ENCODE data around the gene GNG2. TPM values are rescaled to one million over a fixed set of nuclear protein-coding genes. Genes with fewer than 3 reads are reported as not detected.

GNG2 gene
- total RNA-seq, 4 donors from 2014 or later = 7.5 to 32.8 (median 14.2) TPM

GRCh38 chr14:51847489-51847796 lies 13.0 kb upstream of the GNG2 start:
- TF ChIP-seq EP300 (IDR thresholded peaks at IDR 0.05; ENCODE audit: low read depth) (no peak), POLR2A (IDR thresholded peaks at IDR 0.05) (no peak), POLR2AphosphoS5 (IDR thresholded peaks at IDR 0.05) (no peak)
- TF ChIP-seq, protein P1, sequence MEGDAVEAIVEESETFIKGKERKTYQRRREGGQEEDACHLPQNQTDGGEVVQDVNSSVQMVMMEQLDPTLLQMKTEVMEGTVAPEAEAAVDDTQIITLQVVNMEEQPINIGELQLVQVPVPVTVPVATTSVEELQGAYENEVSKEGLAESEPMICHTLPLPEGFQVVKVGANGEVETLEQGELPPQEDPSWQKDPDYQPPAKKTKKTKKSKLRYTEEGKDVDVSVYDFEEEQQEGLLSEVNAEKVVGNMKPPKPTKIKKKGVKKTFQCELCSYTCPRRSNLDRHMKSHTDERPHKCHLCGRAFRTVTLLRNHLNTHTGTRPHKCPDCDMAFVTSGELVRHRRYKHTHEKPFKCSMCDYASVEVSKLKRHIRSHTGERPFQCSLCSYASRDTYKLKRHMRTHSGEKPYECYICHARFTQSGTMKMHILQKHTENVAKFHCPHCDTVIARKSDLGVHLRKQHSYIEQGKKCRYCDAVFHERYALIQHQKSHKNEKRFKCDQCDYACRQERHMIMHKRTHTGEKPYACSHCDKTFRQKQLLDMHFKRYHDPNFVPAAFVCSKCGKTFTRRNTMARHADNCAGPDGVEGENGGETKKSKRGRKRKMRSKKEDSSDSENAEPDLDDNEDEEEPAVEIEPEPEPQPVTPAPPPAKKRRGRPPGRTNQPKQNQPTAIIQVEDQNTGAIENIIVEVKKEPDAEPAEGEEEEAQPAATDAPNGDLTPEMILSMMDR (IDR thresholded peaks at IDR 0.05) = no peak
- DNase-seq = no peak
- Histone ChIP-seq H3K27ac (peak overlapping the region in 3 of 4 donors; percentile 31 to 74 (median 60)), H3K4me3 (no peak overlapping the region), H3K9me3 (no peaks in the 10 kb centered on the region), H3K36me3 (no peaks in the 10 kb centered on the region), H3K27me3 (no peaks in the 10 kb centered on the region), H3K4me1 (peaks cover 0 to 5% (median 0%) of the 10 kb centered on the region in 4 donors)
- in situ Hi-C loops (cut with MboI; ENCODE audit: low pct_ligation_motif_present in 1 of 4, low pct_unique_long_range_greater_than_20kb in 1 of 4, low sequenced_read_pairs in 3 of 4) = no loop called here
- intact Hi-C loops (cut with DNase I; ENCODE audit: low total_unique reads) = no loop called here
- WGBS, 2 donors (ENCODE audit: low coverage in 1 of 2) = 68 to 82% methylated on average over 2 to 4 of the region's 4 CpGs

DNA sequence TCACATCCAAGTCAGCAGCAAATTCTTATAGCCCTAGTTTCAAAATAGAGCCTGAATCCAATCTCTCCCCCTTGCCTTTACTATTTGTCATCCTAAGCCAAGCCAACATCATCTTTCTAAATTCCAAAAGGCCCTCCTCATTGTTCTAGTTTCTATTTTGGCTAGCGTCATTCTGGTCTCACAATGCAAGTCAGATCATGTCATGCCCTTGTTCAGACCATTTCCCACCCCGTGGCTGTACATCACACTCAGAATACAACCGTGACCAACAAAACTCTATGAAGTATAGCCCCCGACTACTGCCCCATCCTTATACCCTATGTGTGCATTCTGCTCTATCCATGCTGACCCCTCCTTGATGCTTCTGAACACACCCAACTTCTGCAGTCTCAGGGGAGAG lies 12.3 kb upstream of the GNG2 start:
- Histone ChIP-seq H3K4me1 (peaks cover 0 to 5% (median 0%) of the 10 kb centered on the region in 4 donors), H3K27ac (peak overlapping the region in 2 of 4 donors; percentile 31 to 60), H3K36me3 (no peaks in the 10 kb centered on the region), H3K27me3 (no peaks in the 10 kb centered on the region), H3K4me3 (no peak overlapping the region), H3K9me3 (no peaks in the 10 kb centered on the region)
- DNase-seq = no peak
- TF ChIP-seq EP300 (IDR thresholded peaks at IDR 0.05; ENCODE audit: low read depth) (no peak), POLR2AphosphoS5 (IDR thresholded peaks at IDR 0.05) (no peak), POLR2A (IDR thresholded peaks at IDR 0.05) (no peak)
- intact Hi-C loops (cut with DNase I; ENCODE audit: low total_unique reads) = no loop called here
- in situ Hi-C loops (cut with MboI; ENCODE audit: low pct_ligation_motif_present in 1 of 4, low pct_unique_long_range_greater_than_20kb in 1 of 4, low sequenced_read_pairs in 3 of 4) = no loop called here
- WGBS, 2 donors (ENCODE audit: low coverage in 1 of 2) = 64 to 85% methylated on average over 3 to 4 of the region's 4 CpGs

- H3K36me3 ChIP-seq = no peaks in the 10 kb centered on the region
- intact Hi-C loops (cut with DNase I; ENCODE audit: low total_unique reads) = no loop called here
- TF ChIP-seq, protein P1 (IDR thresholded peaks at IDR 0.05) = no peak
- TF ChIP-seq POLR2A (IDR thresholded peaks at IDR 0.05) = no peak
- no peak for TF ChIP-seq EP300 (IDR thresholded peaks at IDR 0.05; ENCODE audit: low read depth)
- TF ChIP-seq POLR2AphosphoS5 (IDR thresholded peaks at IDR 0.05) = no peak
- in situ Hi-C loops (cut with MboI; ENCODE audit: low pct_ligation_motif_present in 1 of 4, low pct_unique_long_range_greater_than_20kb in 1 of 4, low sequenced_read_pairs in 3 of 4) = no loop called here
- no peaks in the 10 kb centered on the region for H3K27me3 ChIP-seq
- H3K4me1 ChIP-seq = peaks cover 0 to 5% (median 0%) of the 10 kb centered on the region in 4 donors
- no peaks in the 10 kb centered on the region for H3K9me3 ChIP-seq
- no peak for DNase-seq
- H3K4me3 ChIP-seq = no peak overlapping the region
- H3K27ac ChIP-seq = no peak overlapping the region
- WGBS, 2 donors (ENCODE audit: low coverage in 1 of 2) = 72% methylated on average over 2 of the region's 2 CpGs; no CpG with 5 or more reads in 1 of the 2 donors
Observed at GRCh38 chr14:51849097-51849496, 11.3 kb upstream of the GNG2 start.

DNA sequence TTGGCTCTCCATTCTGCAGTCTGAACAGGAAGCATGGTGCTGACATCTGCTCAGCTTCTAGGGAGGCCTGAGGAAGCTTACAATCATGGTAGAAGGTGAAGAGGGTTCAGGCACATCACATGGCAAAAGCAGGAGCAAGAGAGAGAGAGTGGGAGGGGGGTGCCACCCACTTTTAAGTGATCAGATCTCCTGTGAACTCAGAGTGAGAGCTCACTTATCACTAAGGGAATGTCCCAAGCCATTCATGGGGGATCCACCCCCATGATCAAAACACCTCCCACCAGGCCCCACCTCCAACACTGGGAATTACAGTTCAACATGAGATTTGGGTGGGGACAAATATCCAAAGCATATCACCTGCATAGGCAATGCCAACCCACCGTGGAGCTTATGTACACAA lies 9.8 kb upstream of the GNG2 start:
- no peak for DNase-seq
- TF ChIP-seq POLR2AphosphoS5 (IDR thresholded peaks at IDR 0.05) (no peak), POLR2A (IDR thresholded peaks at IDR 0.05) (no peak), EP300 (IDR thresholded peaks at IDR 0.05; ENCODE audit: low read depth) (no peak)
- TF ChIP-seq, protein P1 (IDR thresholded peaks at IDR 0.05) = no peak
- no peak overlapping the region for H3K4me3 ChIP-seq
- H3K4me1 ChIP-seq = peaks cover 0 to 5% (median 0%) of the 10 kb centered on the region in 4 donors
- no peaks in the 10 kb centered on the region for H3K27me3 ChIP-seq
- no peaks in the 10 kb centered on the region for H3K36me3 ChIP-seq
- H3K9me3 ChIP-seq = no peaks in the 10 kb centered on the region
- in situ Hi-C loops (cut with MboI; ENCODE audit: low pct_ligation_motif_present in 1 of 4, low pct_unique_long_range_greater_than_20kb in 1 of 4, low sequenced_read_pairs in 3 of 4) (no loop called here), intact Hi-C loops (cut with DNase I; ENCODE audit: low total_unique reads) (no loop called here)
- 82% methylated on average over 1 of the region's 1 CpG; no CpG with 5 or more reads in 1 of the 2 donors for WGBS, 2 donors (ENCODE audit: low coverage in 1 of 2)
- no peak overlapping the region for H3K27ac ChIP-seq

GRCh38 chr14:51852541-51852940 lies 7.9 kb upstream of the GNG2 start:
- TF ChIP-seq POLR2A (IDR thresholded peaks at IDR 0.05) (no peak), POLR2AphosphoS5 (IDR thresholded peaks at IDR 0.05) (no peak), EP300 (IDR thresholded peaks at IDR 0.05; ENCODE audit: low read depth) (no peak)
- TF ChIP-seq, protein P1 (IDR thresholded peaks at IDR 0.05) = no peak
- in situ Hi-C loops (cut with MboI; ENCODE audit: low pct_ligation_motif_present in 1 of 4, low pct_unique_long_range_greater_than_20kb in 1 of 4, low sequenced_read_pairs in 3 of 4) (no loop called here), intact Hi-C loops (cut with DNase I; ENCODE audit: low total_unique reads) (no loop called here)
- no peaks in the 10 kb centered on the region for H3K27me3 ChIP-seq
- H3K4me3 ChIP-seq = no peak overlapping the region
- no peak for DNase-seq
- no peak overlapping the region for H3K27ac ChIP-seq
- peaks cover 0 to 5% (median 0%) of the 10 kb centered on the region in 4 donors for H3K4me1 ChIP-seq
- no peaks in the 10 kb centered on the region for H3K9me3 ChIP-seq
- 79 to 82% methylated on average over 4 of the region's 4 CpGs for WGBS, 2 donors (ENCODE audit: low coverage in 1 of 2)
- H3K36me3 ChIP-seq = no peaks in the 10 kb centered on the region

All from transverse colon (tissue), 4 donors.